Rectal smooth muscle tissue (tissue), 1 donor: ENCODE measurements around the gene MRPS31.
"Not testable (repeated sequence)": the region's sequence is repeated elsewhere in the genome, so short reads cannot be mapped to it uniquely, and the experiment has no call there.

ENCODE experiments used
- H3K27ac ChIP-seq: one replicate; pipeline ENCODE4 v1.7.0; 2013; ENCODE audit warnings: low read depth, low read length, inconsistent platforms
- H3K27me3 ChIP-seq: one replicate; pipeline ENCODE4 v1.7.0; 2013; ENCODE audit warnings: low read length; ENCODE audit not compliant: control insufficient read depth, insufficient read depth
- H3K36me3 ChIP-seq: one replicate; pipeline ENCODE4 v1.7.0; 2013; ENCODE audit warnings: low read length; ENCODE audit not compliant: control insufficient read depth, insufficient read depth
- H3K4me1 ChIP-seq: one replicate; pipeline ENCODE4 v1.7.0; 2013; ENCODE audit warnings: low read length; ENCODE audit not compliant: control insufficient read depth, insufficient read depth
- H3K4me3 ChIP-seq: one replicate; pipeline ENCODE4 v1.7.0; 2013; ENCODE audit warnings: low read length
- H3K9ac ChIP-seq: one replicate; pipeline ENCODE4 v1.7.0; 2013; ENCODE audit warnings: low read length

MRPS31 gene

GRCh38 chr13:40786568-40786996, 15.6 kb upstream of the MRPS31 start:
- H3K27me3 ChIP-seq = no peaks in the 10 kb centered on the region
- no peak overlapping the region for H3K27ac ChIP-seq
- H3K36me3 ChIP-seq = no peaks in the 10 kb centered on the region
- H3K4me3 ChIP-seq = no peak overlapping the region
- peaks cover 2% of the 10 kb centered on the region for H3K4me1 ChIP-seq
- no peak overlapping the region for H3K9ac ChIP-seq

GRCh38 chr13:40784540-40784939, 13.6 kb upstream of the MRPS31 start:
- Histone ChIP-seq H3K4me1 (no peaks in the 10 kb centered on the region), H3K9ac (no peak overlapping the region), H3K27me3 (no peaks in the 10 kb centered on the region)

GRCh38 chr13:40782971-40783370, 12.0 kb upstream of the MRPS31 start:
- H3K36me3 ChIP-seq, H3K9ac ChIP-seq, H3K4me3 ChIP-seq, H3K27ac ChIP-seq, H3K4me1 ChIP-seq, H3K27me3 ChIP-seq: not testable (repeated sequence)

More at GRCh38 chr13:40784540-40784939, 13.6 kb upstream of the MRPS31 start:
- Histone ChIP-seq H3K4me3 (no peak overlapping the region), H3K27ac (no peak overlapping the region), H3K36me3 (no peaks in the 10 kb centered on the region)

GRCh38 chr13:40781717-40782116, 10.7 kb upstream of the MRPS31 start:
- Histone ChIP-seq H3K27me3 (no peaks in the 10 kb centered on the region), H3K36me3 (no peaks in the 10 kb centered on the region), H3K4me3 (no peak overlapping the region), H3K4me1 (no peaks in the 10 kb centered on the region), H3K27ac (no peak overlapping the region), H3K9ac (no peak overlapping the region)

GRCh38 chr13:40780822-40781401, 9.9 kb upstream of the MRPS31 start:
- H3K36me3 ChIP-seq = no peaks in the 10 kb centered on the region
- H3K27me3 ChIP-seq = no peaks in the 10 kb centered on the region

GRCh38 chr13:40779796-40780285, 8.9 kb upstream of the MRPS31 start:
- H3K27ac ChIP-seq = no peak overlapping the region
- no peaks in the 10 kb centered on the region for H3K4me1 ChIP-seq
- no peak overlapping the region for H3K9ac ChIP-seq
- H3K36me3 ChIP-seq = no peaks in the 10 kb centered on the region
- no peak overlapping the region for H3K4me3 ChIP-seq
- H3K27me3 ChIP-seq = no peaks in the 10 kb centered on the region

More at GRCh38 chr13:40780822-40781401, 9.9 kb upstream of the MRPS31 start:
- no peak overlapping the region for H3K4me3 ChIP-seq
- no peak overlapping the region for H3K27ac ChIP-seq
- no peak overlapping the region for H3K9ac ChIP-seq
- no peaks in the 10 kb centered on the region for H3K4me1 ChIP-seq

- H3K9ac ChIP-seq = no peak overlapping the region
- H3K27me3 ChIP-seq = no peaks in the 10 kb centered on the region
- no peaks in the 10 kb centered on the region for H3K4me1 ChIP-seq
- H3K4me3 ChIP-seq = no peak overlapping the region
- H3K27ac ChIP-seq = no peak overlapping the region
- H3K36me3 ChIP-seq = no peaks in the 10 kb centered on the region
These were observed 8.1 kb upstream of the MRPS31 start for GRCh38 chr13:40779049-40779448.

GRCh38 chr13:40777809-40778175, 6.8 kb upstream of the MRPS31 start:
- no peak overlapping the region for H3K9ac ChIP-seq
- no peaks in the 10 kb centered on the region for H3K36me3 ChIP-seq
- no peaks in the 10 kb centered on the region for H3K27me3 ChIP-seq
- no peaks in the 10 kb centered on the region for H3K4me1 ChIP-seq
- H3K27ac ChIP-seq = no peak overlapping the region
- H3K4me3 ChIP-seq = no peak overlapping the region

- H3K9ac ChIP-seq = no peak overlapping the region
- H3K27ac ChIP-seq = no peak overlapping the region
- no peaks in the 10 kb centered on the region for H3K27me3 ChIP-seq
- peak overlapping the region; percentile 37 for H3K4me3 ChIP-seq
- no peaks in the 10 kb centered on the region for H3K36me3 ChIP-seq
- no peaks in the 10 kb centered on the region for H3K4me1 ChIP-seq
These were observed 6.3 kb upstream of the MRPS31 start for GRCh38 chr13:40777166-40777808.

- Histone ChIP-seq H3K4me1 (no peaks in the 10 kb centered on the region), H3K36me3 (no peaks in the 10 kb centered on the region), H3K27me3 (no peaks in the 10 kb centered on the region), H3K4me3 (no peak overlapping the region), H3K27ac (no peak overlapping the region), H3K9ac (no peak overlapping the region)
These were observed 5.7 kb upstream of the MRPS31 start for GRCh38 chr13:40776681-40777165.

GRCh38 chr13:40776232-40776631, 5.2 kb upstream of the MRPS31 start:
- no peak overlapping the region for H3K9ac ChIP-seq
- no peaks in the 10 kb centered on the region for H3K4me1 ChIP-seq
- no peak overlapping the region for H3K4me3 ChIP-seq
- H3K36me3 ChIP-seq = no peaks in the 10 kb centered on the region
- no peak overlapping the region for H3K27ac ChIP-seq
- no peaks in the 10 kb centered on the region for H3K27me3 ChIP-seq

GRCh38 chr13:40774672-40775071, 3.7 kb upstream of the MRPS31 start:
- no peak overlapping the region for H3K4me3 ChIP-seq
- H3K27me3 ChIP-seq = no peaks in the 10 kb centered on the region
- H3K27ac ChIP-seq = no peak overlapping the region
- H3K36me3 ChIP-seq = no peaks in the 10 kb centered on the region
- no peak overlapping the region for H3K9ac ChIP-seq
- peaks cover 6% of the 10 kb centered on the region for H3K4me1 ChIP-seq
